Endodermal cell (in vitro differentiated cells): ENCODE data around the gene GOLGA6L10. TPM values are rescaled to one million over a fixed set of nuclear protein-coding genes. Genes with fewer than 3 reads are reported as not detected.
"Not testable (repeated sequence)": the region's sequence is repeated elsewhere in the genome, so short reads cannot be mapped to it uniquely, and the experiment has no call there.

ENCODE experiments used
- DNase-seq: peaks from one replicate; pipeline ENCODE4 v3.0.0-alpha.2; 2017
- H3K27ac ChIP-seq: 2 replicates; pipeline ENCODE4 v1.5.1; 2013; ENCODE audit warnings: mild to moderate bottlenecking, low read depth, low read length, moderate library complexity
- H3K27me3 ChIP-seq: 2 replicates; pipeline ENCODE4 v1.6.1; 2013; ENCODE audit warnings: mild to moderate bottlenecking, low read length, moderate library complexity; ENCODE audit not compliant: insufficient read depth, control insufficient read depth, poor library complexity, severe bottlenecking
- H3K36me3 ChIP-seq: 2 replicates; pipeline ENCODE4 v1.7.0; 2013; ENCODE audit warnings: mild to moderate bottlenecking, low read length, moderate library complexity; ENCODE audit not compliant: control insufficient read depth, insufficient read depth
- H3K4me1 ChIP-seq: one replicate; pipeline ENCODE4 v1.7.0; 2013; ENCODE audit warnings: low read length; ENCODE audit not compliant: control insufficient read depth, insufficient read depth
- H3K4me3 ChIP-seq: 2 replicates; pipeline ENCODE4 v1.5.1; 2013; ENCODE audit warnings: mild to moderate bottlenecking, low read length, moderate library complexity
- H3K9ac ChIP-seq: 2 replicates; pipeline ENCODE4 v1.6.1; 2013; ENCODE audit warnings: mild to moderate bottlenecking, low read length, moderate library complexity; ENCODE audit not compliant: poor library complexity, severe bottlenecking; ENCODE audit errors: extremely low read depth
- H3K9me3 ChIP-seq: 2 replicates; pipeline ENCODE4 v1.6.1; 2013; ENCODE audit warnings: mild to moderate bottlenecking, low read length, moderate library complexity; ENCODE audit not compliant: control insufficient read depth
- H3K27ac Mint-ChIP-seq: 2 replicates; pipeline ENCODE4 v1.8.0; 2020; ENCODE audit warnings: mixed read lengths
- H3K27me3 Mint-ChIP-seq: 2 replicates; pipeline ENCODE4 v1.8.0; 2021; ENCODE audit warnings: mild to moderate bottlenecking, mixed read lengths; ENCODE audit not compliant: insufficient read depth
- H3K36me3 Mint-ChIP-seq: 2 replicates; pipeline ENCODE4 v1.8.0; 2020; ENCODE audit warnings: low read depth, mixed read lengths
- H3K4me1 Mint-ChIP-seq: 2 replicates; pipeline ENCODE4 v1.8.0; 2020; ENCODE audit warnings: mixed read lengths
- H3K4me3 Mint-ChIP-seq: 2 replicates; pipeline ENCODE4 v1.8.0; 2020; ENCODE audit warnings: mild to moderate bottlenecking, moderate library complexity, mixed read lengths
- H3K9me3 Mint-ChIP-seq: 2 replicates; pipeline ENCODE4 v1.8.0; 2020; ENCODE audit warnings: mild to moderate bottlenecking, mixed read lengths
- CTCF ChIP-seq: fragments of 200-600 bp; sonication (generic); conservative IDR thresholded peaks from 2 replicates; pipeline ENCODE4 v1.5.0; 2021; ENCODE audit warnings: antibody characterized with exemption, mild to moderate bottlenecking
- WGBS, 2 experiments: methylation state at CpG; one replicate each; pipeline versions ENCODE4 v1.1.5 to v1.1.7; 2013; ENCODE audit warnings: missing lambda C conversion rate in 2 of 2, mixed read lengths in 1 of 2; ENCODE audit not compliant: insufficient coverage in 1 of 2, insufficient read length in 1 of 2; 5-methylcytosine and 5-hydroxymethylcytosine counted together
- total RNA-seq, 2 donors: library from RNA; stranded (reverse); fragmentation: NEBNext Ultra II Directional in 1 of 2; extraction: Animal tissue kit (Norgen Biotek cat#: 25700) in 1 of 2; gene quantifications; 2 replicates in 1 of 2; 3 replicates in 1 of 2; pipeline ENCODE4 v1.2.1, GENCODE V29; 2021

GOLGA6L10 gene
- total RNA-seq, 2 donors from 2014 or later, result 4.1 to 6.5 TPM

GRCh38 chr15:82365692-82366323 is 16.5 kb upstream of the GOLGA6L10 start:
- H3K4me1 ChIP-seq, H3K9ac ChIP-seq, H3K27me3 ChIP-seq, H3K36me3 ChIP-seq, H3K9me3 ChIP-seq, H3K4me3 ChIP-seq, H3K27ac ChIP-seq, H3K27ac Mint-ChIP-seq, H3K4me3 Mint-ChIP-seq, H3K9me3 Mint-ChIP-seq, H3K27me3 Mint-ChIP-seq, H3K36me3 Mint-ChIP-seq, H3K4me1 Mint-ChIP-seq, DNase-seq: not testable (repeated sequence)
- 0% methylated on average over 1 of the region's 6 CpGs; no CpG with 5 or more reads in 1 of the 2 experiments for WGBS, 2 experiments
- peak; percentile 57 for TF ChIP-seq CTCF

GRCh38 chr15:82364548-82364947 is 15.3 kb upstream of the GOLGA6L10 start:
- H3K9ac ChIP-seq, H3K9me3 Mint-ChIP-seq, H3K27me3 ChIP-seq, H3K27me3 Mint-ChIP-seq, H3K9me3 ChIP-seq, H3K27ac Mint-ChIP-seq, H3K4me1 Mint-ChIP-seq, DNase-seq, H3K4me3 Mint-ChIP-seq, H3K36me3 ChIP-seq, H3K36me3 Mint-ChIP-seq, H3K4me1 ChIP-seq, H3K27ac ChIP-seq, H3K4me3 ChIP-seq: not testable (repeated sequence)
- WGBS, 2 experiments, result no CpG with 5 or more reads among the region's 3 CpGs

- not testable (repeated sequence) for H3K27ac ChIP-seq, DNase-seq, H3K36me3 ChIP-seq, H3K4me1 ChIP-seq, H3K9me3 Mint-ChIP-seq, H3K4me1 Mint-ChIP-seq, H3K27ac Mint-ChIP-seq, H3K27me3 Mint-ChIP-seq, H3K9ac ChIP-seq, H3K4me3 Mint-ChIP-seq, H3K4me3 ChIP-seq, H3K27me3 ChIP-seq, H3K36me3 Mint-ChIP-seq, H3K9me3 ChIP-seq
- WGBS, 2 experiments, result no CpG with 5 or more reads among the region's 3 CpGs
These were observed 13.5 kb upstream of the GOLGA6L10 start for GRCh38 chr15:82362790-82363189.

GRCh38 chr15:82360618-82361017 is 11.3 kb upstream of the GOLGA6L10 start:
- not testable (repeated sequence) for H3K27me3 ChIP-seq, H3K9ac ChIP-seq, H3K27ac Mint-ChIP-seq, H3K36me3 ChIP-seq, DNase-seq, H3K4me1 ChIP-seq, H3K9me3 Mint-ChIP-seq, H3K36me3 Mint-ChIP-seq, H3K4me3 ChIP-seq, H3K27me3 Mint-ChIP-seq, H3K9me3 ChIP-seq, H3K4me3 Mint-ChIP-seq, H3K4me1 Mint-ChIP-seq, H3K27ac ChIP-seq
- WGBS, 2 experiments, result no CpG with 5 or more reads among the region's 7 CpGs

GRCh38 chr15:82355055-82355454 is 5.8 kb upstream of the GOLGA6L10 start:
- H3K27me3 Mint-ChIP-seq, H3K4me1 ChIP-seq, H3K27ac Mint-ChIP-seq, H3K4me1 Mint-ChIP-seq, H3K9me3 Mint-ChIP-seq, H3K4me3 Mint-ChIP-seq, H3K36me3 Mint-ChIP-seq, DNase-seq, H3K9me3 ChIP-seq, H3K27ac ChIP-seq, H3K27me3 ChIP-seq, H3K9ac ChIP-seq, H3K36me3 ChIP-seq, H3K4me3 ChIP-seq: not testable (repeated sequence)
- WGBS, 2 experiments, result no CpG with 5 or more reads among the region's 48 CpGs

GRCh38 chr15:82354546-82354945 is 5.3 kb upstream of the GOLGA6L10 start:
- not testable (repeated sequence) for H3K4me1 ChIP-seq, H3K36me3 Mint-ChIP-seq, H3K9me3 ChIP-seq, H3K4me1 Mint-ChIP-seq, H3K27me3 Mint-ChIP-seq, H3K9me3 Mint-ChIP-seq, H3K9ac ChIP-seq, H3K27ac Mint-ChIP-seq, DNase-seq, H3K36me3 ChIP-seq, H3K4me3 ChIP-seq, H3K27ac ChIP-seq, H3K27me3 ChIP-seq, H3K4me3 Mint-ChIP-seq
- no CpG with 5 or more reads among the region's 12 CpGs for WGBS, 2 experiments
